HFFc6 (cell line): ENCODE data around the gene CBR3. TPM values are rescaled to one million over a fixed set of nuclear protein-coding genes. Genes with fewer than 3 reads are reported as not detected.

Experiments
- DNase-seq: peaks from one replicate; pipeline ENCODE4 v3.0.0-alpha.2; 2018
- H3K27ac Mint-ChIP-seq: 2 replicates; pipeline ENCODE4 v1.8.0; 2020; ENCODE audit warnings: mild to moderate bottlenecking, mixed read lengths
- H3K27me3 Mint-ChIP-seq: 2 replicates; pipeline ENCODE4 v1.8.0; 2021; ENCODE audit warnings: mild to moderate bottlenecking, moderate library complexity, mixed read lengths; ENCODE audit not compliant: insufficient read depth
- H3K36me3 Mint-ChIP-seq: 2 replicates; pipeline ENCODE4 v1.8.0; 2021; ENCODE audit warnings: low read depth, mixed read lengths
- H3K4me1 Mint-ChIP-seq: 2 replicates; pipeline ENCODE4 v1.8.0; 2020; ENCODE audit warnings: low read depth, mixed read lengths
- H3K4me3 Mint-ChIP-seq: 2 replicates; pipeline ENCODE4 v1.8.0; 2020; ENCODE audit warnings: mild to moderate bottlenecking, moderate library complexity, mixed read lengths
- H3K9me3 Mint-ChIP-seq: 2 replicates; pipeline ENCODE4 v1.8.0; 2020; ENCODE audit warnings: mild to moderate bottlenecking, mixed read lengths
- CTCF ChIP-seq: fragments of 200-600 bp; sonication (generic); IDR thresholded peaks from 2 replicates; pipeline ENCODE4 v1.5.0; 2021; ENCODE audit warnings: antibody characterized with exemption, mild to moderate bottlenecking
- total RNA-seq, 6 experiments: library from RNA; stranded (reverse); fragmentation: NEBNext Ultra II Directional; extraction: Animal tissue kit (Norgen Biotek cat#: 25700); gene quantifications; 2 replicates in 1 of 6; 3 replicates in 5 of 6; pipeline ENCODE4 v1.2.3, GENCODE V29; 2021

Gene CBR3
- total RNA-seq, 6 experiments from 2014 or later: 15.1 to 25.9 (median 23.5) TPM

GRCh38 chr21:36148886-36149285, 14.0 kb downstream of the CBR3 start:
- Mint-ChIP-seq H3K27me3 (no peaks in the 10 kb centered on the region; the same call in 1 of the 2 replicates), H3K27ac (no peak overlapping the region), H3K4me3 (no peak overlapping the region), H3K4me1 (peaks cover 15% of the 10 kb centered on the region), H3K9me3 (no peaks in the 10 kb centered on the region), H3K36me3 (no peaks in the 10 kb centered on the region; the same call in 1 of the 2 replicates)
- no peak for DNase-seq
- TF ChIP-seq CTCF: no peak

DNA sequence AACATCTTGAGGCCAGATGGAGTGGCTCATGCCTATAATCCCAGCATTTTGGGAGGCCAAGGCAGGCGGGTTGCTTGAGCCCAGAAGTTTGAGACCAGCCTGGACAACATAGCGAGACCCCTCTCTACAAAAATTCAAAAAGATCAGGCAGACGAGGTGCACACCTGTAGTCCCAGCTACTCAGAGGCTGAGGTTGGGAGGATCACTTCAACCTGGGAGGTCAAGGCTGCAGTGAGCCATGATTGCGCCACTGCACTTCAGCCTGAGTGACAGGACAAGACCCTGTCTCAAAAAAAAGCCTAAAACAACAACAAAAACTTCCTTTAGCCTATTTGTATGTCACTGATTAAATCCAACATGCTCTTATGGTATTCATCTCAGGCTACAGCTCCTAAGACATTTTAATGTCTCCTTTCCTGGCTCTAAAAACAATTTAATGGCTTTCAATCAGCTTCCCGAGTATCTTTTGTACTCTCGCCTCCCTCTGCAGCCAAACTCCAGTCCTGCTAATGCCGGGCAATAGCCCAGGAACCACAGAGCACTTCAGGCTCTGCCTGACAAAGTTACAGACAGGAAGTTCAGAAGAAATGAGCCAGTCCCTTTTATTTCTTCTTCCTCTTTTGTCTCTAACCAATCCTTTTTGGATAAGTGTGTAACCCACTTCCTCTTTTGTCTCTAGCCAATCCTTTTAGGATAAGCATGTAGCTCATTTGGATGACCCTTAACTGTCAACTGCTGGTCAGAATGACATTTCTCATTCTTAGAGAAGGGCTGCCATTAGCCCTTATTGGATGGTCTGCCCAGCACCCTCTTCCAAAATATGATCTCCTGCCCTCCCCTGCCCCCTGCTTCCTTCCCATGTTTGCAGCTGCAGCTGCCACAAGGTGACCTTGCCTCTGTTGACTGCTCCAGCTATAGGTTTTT, 15.2 kb downstream of the CBR3 start:
- TF ChIP-seq CTCF: no peak
- peak overlapping the region; percentile 72 for H3K27ac Mint-ChIP-seq
- H3K36me3 Mint-ChIP-seq: no peaks in the 10 kb centered on the region; the same call in 1 of the 2 replicates
- H3K4me1 Mint-ChIP-seq: peaks cover 15% of the 10 kb centered on the region
- H3K4me3 Mint-ChIP-seq: no peak overlapping the region; the same call in 1 of the 2 replicates
- DNase-seq: peak; percentile 48
- no peaks in the 10 kb centered on the region; the same call in 1 of the 2 replicates for H3K27me3 Mint-ChIP-seq
- H3K9me3 Mint-ChIP-seq: no peaks in the 10 kb centered on the region

DNA sequence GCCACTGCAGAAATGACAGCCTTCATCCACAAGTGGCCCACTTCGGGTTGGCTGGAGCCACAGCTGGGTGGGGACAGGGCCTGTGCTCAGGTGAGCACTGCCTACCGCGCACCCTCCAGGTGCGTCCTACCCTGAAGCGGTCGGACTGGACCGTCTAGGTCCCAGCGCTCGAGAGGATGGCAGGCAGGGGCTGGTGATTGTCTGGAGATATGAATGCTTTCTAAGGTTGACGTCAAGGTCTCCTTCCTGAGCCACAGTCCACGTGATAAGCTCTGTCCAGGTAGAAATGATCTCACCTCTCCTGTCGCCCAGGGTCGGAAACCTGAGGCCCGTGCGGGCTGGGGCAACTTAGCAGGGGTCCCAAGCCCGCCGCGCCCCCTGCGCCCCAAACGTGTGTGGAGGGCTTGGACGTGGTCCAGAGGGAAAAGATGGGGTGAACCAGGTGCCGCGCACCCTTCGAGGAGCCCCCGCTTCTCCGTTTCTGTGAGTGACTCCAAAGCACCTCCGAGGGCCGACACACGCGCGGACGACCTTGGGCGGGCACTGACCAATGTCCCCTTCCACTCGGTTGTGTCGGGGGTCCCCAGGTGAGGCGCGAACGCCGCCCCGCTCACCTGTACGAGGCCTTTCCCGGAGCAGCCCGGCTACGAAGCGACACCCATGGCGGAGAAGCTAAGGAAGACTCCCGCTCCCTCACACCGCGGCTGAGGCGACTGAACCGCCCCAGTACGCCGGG, 20.9 kb downstream of the CBR3 start:
- Mint-ChIP-seq H3K4me1 (peaks cover 15% of the 10 kb centered on the region), H3K27ac (no peak overlapping the region), H3K36me3 (peaks cover 2% of the 10 kb centered on the region; the same call in 1 of the 2 replicates), H3K27me3 (no peaks in the 10 kb centered on the region; the same call in 1 of the 2 replicates), H3K4me3 (peak overlapping the region; percentile 86), H3K9me3 (no peaks in the 10 kb centered on the region)
- no peak for DNase-seq
- no peak for TF ChIP-seq CTCF

GRCh38 chr21:36156339-36156814, 21.5 kb downstream of the CBR3 start:
- TF ChIP-seq CTCF: no peak
- Mint-ChIP-seq H3K9me3 (no peaks in the 10 kb centered on the region), H3K4me1 (peaks cover 15% of the 10 kb centered on the region), H3K4me3 (peak overlapping the region; percentile 87), H3K27ac (no peak overlapping the region), H3K36me3 (peaks cover 4% of the 10 kb centered on the region; the same call in 1 of the 2 replicates), H3K27me3 (no peaks in the 10 kb centered on the region; the same call in 1 of the 2 replicates)
- DNase-seq: peak; percentile 98

DNA sequence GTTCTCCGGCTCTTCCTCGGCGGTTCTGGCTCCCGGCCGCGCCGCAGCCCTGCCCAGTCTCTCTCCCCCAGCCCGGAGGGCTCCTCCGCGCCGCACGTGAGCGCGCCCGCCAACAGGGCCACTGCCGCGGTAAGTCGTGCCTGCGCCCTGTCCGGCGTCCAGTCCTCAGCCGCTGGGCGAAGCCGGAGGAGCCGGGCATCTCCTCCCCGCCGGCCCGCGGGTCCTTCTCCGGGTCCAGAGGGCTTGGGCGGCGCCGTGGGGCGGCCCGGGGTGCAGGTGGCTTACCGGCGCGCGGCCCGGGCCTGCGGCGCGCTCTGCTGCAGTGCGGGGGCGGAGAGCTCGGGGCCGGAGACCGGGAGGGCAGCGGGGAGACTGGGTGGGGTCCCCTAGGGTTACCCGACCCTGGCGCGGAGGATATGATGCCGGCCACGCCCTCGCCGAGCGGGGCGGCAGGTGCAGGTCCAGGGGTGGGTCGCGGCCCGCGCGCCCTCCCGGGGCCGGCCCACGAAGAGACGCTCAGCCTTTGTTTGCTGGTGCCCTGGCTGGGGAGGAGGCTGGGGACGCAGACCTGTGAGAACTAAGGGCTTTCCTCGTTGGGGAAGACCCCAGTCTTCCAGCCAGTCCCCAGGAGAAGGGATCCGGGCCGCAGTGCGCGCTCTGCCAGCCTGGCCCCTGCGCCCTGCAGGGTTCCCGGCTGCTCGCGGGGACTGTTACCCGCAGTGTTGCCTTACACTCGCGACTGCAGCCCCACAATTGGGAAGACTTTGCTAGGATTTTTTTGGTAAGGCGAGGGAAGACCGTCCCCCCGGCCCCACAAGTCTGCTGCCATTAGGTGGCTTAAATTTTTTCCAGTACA, 22.2 kb downstream of the CBR3 start, which contains the start of gene DOP1B:
Gene DOP1B (plus strand): TSS at position 10 of the 856 bp plus-strand sequence. CDS start 7,910 bp downstream, outside the sequence.
- no peaks in the 10 kb centered on the region for H3K9me3 Mint-ChIP-seq
- no peak for TF ChIP-seq CTCF
- H3K27me3 Mint-ChIP-seq: no peaks in the 10 kb centered on the region; the same call in 1 of the 2 replicates
- peaks cover 15% of the 10 kb centered on the region for H3K4me1 Mint-ChIP-seq
- H3K36me3 Mint-ChIP-seq: peaks cover 8% of the 10 kb centered on the region; the same call in 1 of the 2 replicates
- peak within 1 kb of the TSS; percentile 5 for H3K27ac Mint-ChIP-seq
- H3K4me3 Mint-ChIP-seq: peak within 1 kb of the TSS; percentile 87
- no peak for DNase-seq
